T-helper 2 cell (primary cell): ENCODE measurements around the gene KRTAP10-6.
"Not testable (repeated sequence)": the region's sequence is repeated elsewhere in the genome, so short reads cannot be mapped to it uniquely, and the experiment has no call there.

Experiments used
- DNase-seq, 5 experiments: peaks; one replicate each; pipeline versions ENCODE4 v3.0.0 to v3.0.0-alpha.2; 2012 to 2022

Gene KRTAP10-6

DNA sequence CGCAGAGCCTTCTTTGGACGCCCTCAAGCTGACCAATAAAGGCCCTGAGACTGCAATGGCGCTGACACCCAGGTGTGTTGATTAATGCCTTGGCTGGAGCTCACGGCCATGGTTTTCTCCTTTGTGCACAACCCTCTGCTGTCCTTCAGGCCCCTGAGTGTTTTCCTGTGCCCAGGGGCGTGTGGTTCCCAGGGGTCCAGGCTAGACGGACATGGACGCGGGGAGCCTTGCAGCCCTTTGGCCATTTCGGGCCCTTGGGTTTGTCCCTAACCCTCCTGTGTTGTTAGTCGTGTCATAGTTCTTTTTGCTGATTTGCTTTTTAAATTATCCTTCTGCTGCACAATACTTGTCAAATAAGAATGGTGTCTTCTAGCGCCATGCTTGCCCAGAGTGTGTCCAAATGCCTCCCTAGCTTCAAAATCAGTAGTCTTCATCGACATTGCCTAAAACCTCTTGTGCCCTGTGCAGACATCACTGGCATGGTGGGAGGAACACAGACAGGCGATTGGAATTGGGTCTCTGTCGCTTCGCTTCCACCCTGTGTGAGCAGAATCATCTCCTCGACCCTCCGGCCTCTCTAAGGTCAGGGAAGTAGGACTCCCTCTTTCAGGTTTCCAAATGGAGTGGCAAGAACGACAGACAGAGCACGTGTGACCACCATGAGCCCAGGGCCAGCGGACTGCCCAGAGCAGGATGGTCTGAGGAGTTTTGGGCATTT lies 16.8 kb downstream of the KRTAP10-6 start:
- DNase-seq, result no peak

DNA sequence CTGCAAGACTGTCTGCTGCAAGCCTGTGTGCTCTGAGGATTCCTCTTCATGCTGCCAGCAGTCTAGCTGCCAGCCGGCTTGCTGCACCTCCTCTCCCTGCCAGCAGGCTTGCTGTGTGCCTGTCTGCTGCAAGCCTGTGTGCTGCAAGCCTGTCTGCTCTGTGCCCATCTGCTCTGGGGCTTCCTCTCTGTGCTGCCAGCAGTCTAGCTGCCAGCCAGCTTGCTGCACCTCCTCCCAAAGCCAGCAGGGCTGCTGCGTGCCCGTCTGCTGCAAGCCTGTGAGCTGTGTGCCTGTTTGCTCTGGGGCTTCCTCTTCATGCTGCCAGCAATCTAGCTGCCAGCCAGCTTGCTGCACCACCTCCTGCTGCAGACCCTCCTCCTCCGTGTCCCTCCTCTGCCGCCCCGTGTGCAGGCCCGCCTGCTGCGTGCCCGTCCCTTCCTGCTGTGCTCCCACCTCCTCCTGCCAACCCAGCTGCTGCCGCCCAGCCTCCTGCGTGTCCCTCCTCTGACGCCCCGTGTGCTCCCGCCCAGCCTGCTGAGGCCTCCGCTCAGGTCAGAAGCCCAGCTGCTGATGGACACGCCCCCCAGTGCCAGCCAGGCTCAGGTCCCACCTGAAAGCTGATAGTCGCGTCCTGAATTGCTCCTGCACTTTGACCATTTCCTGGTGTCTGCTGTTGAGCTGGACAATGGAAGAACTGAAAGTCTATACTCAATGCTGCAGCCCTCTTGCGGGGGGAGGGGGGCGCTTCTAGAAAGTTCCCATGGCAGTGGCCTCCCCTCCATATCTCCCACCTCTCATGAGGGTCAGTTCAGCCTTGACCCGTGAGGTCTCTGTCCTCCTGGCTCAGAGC lies 17.6 kb downstream of the KRTAP10-6 start:
- DNase-seq, result peak in 1 of 5 experiments; percentile 19

DNA sequence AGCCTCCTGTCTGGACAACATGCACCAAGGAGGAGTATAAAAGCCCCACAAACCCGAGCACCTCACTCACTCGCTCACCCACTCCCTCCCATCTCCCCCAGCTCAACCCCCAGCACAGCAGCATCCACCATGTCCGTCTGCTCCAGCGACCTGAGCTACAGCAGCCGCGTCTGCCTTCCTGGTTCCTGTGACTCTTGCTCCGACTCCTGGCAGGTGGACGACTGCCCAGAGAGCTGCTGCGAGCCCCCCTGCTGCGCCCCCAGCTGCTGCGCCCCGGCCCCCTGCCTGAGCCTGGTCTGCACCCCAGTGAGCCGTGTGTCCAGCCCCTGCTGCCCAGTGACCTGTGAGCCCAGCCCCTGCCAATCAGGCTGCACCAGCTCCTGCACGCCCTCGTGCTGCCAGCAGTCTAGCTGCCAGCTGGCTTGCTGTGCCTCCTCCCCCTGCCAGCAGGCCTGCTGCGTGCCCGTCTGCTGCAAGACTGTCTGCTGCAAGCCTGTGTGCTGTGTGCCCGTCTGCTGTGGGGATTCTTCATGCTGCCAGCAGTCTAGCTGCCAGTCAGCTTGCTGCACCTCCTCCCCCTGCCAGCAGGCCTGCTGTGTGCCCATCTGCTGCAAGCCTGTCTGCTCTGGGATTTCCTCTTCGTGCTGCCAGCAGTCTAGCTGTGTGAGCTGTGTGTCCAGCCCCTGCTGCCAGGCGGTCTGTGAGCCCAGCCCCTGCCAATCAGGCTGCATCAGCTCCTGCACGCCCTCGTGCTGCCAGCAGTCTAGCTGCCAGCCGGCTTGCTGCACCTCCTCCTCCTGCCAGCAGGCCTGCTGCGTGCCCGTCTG lies 18.5 kb downstream of the KRTAP10-6 start, which contains the start of gene KRTAP10-4:
Gene KRTAP10-4 (plus strand): TSS at position 100 of the 827 bp plus-strand sequence. CDS start 30 bp downstream, at position 130.
- DNase-seq, result not testable (repeated sequence)

DNA sequence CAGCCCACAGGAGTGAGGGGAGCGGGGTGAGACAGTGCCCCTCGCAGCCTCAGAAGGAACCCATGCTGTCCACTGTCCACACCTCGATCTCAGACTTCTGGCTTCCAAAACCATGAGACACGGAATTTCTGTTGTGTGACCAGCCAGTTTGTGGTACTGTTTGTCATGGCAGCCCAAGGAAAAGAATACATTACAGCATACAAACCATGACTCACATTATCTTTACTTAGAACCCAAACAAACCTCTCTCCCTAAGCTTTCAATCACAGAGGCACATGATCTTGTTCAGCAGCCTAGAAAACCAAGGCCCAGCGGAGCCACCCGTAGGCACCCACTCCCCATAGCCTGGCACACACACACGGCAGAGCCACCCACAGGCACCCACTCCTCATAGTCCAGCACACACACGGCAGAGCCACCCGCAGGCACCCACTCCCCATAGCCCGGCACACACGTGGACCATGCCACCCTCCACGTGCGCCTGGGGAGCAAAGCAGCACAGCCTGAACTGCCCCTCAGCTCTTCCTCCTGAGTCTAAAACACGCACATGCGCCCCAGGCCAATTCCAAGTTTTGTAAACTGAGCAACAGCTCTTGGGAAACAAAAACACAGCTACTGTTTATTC lies 19.2 kb downstream of the KRTAP10-6 start:
- no peak for DNase-seq

DNA sequence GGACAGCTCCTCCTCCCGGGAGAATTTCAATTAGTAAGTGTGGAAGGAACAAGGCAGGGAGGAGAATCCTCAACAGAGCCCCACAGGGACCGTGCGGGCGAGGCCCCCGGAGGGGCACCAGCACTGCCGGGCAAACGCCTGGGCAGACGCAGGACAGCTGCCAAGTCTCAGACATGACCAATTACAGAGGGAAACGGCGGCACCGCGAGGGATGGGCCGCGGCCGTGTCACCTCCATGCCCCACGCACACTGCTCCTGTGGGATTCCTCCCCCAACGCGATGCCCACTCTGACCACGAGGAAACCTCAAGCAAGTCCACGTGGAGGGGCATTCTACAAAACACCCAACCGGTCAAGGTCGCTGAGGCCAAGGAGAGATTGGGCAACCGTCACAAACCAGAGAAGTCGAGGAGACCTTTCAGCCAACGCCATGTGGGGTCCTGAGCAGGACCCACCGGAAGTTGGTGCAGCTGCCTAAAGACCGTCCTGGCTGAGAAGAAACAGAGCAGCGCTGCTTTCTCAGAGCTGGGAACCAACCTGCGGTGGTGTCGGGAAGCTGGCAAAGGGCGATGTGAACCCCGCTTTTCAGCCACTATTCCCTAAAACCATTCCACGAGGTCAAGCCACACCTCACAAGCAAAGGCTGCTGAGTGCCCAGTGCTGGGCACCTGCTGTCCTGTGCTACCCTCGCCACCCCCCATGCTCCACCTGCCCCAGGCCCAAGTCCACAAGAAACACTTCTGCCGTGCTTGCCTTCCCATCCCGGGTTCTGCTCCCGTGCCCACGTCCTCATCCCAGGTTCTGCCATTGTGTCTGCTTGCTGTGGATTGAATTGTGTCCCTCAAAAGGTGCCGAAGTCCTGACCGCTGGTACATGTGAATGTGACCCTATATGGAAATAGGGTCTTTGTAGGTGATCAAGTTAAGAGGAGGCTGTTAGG lies 20.2 kb downstream of the KRTAP10-6 start:
- DNase-seq, result no peak

DNA sequence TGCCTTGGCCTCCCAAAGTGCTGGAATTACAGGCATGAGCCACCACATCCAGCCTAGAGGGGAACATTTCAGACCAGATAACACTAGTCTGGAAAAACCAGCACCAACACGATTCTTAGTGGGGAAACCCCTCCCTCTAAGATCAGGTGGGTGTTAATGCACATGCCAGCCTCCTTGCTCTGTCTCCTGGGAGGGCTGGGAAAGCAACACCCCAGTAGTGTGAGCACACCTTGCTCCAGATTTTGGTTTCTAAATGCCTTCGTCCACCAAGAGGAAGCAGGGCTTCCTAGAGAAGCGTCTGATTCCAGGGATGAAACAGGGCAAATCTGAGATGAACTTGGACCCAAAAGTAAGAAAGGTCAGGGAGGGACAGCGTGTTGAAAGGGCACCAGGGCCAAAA lies 21.0 kb downstream of the KRTAP10-6 start:
- DNase-seq, result no peak

DNA sequence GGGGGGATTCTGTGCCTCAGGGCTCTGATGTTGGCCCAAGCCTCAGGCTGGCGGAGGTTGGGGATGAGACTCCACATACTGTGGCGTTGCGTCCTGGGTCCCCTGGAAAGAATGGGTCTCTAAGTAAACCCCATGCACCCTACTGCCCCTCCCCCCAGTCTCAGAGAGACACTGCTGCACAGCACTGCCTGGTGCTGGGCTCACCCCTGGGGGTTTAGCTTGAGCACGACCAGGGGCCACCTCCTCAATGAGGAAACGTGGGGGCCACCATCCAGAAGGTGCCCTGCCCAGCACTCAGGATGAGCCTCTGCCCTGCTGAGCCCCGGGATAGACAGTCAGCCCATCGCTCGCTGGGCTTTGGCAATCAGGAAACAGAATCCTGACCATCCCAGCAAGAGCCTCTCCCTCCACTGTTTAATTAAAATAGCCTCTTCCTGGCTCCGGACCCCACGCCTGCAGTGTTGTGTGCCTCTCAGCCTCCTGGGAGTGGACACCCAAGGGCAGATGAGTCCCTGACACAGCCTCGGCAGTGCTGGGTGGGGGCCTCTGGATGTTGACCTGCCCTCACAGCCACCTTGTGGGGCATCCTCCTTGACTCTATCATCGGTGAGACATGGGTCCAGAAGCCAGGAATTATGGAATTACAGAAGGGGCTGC lies 22.3 kb downstream of the KRTAP10-6 start:
- DNase-seq, result no peak

DNA sequence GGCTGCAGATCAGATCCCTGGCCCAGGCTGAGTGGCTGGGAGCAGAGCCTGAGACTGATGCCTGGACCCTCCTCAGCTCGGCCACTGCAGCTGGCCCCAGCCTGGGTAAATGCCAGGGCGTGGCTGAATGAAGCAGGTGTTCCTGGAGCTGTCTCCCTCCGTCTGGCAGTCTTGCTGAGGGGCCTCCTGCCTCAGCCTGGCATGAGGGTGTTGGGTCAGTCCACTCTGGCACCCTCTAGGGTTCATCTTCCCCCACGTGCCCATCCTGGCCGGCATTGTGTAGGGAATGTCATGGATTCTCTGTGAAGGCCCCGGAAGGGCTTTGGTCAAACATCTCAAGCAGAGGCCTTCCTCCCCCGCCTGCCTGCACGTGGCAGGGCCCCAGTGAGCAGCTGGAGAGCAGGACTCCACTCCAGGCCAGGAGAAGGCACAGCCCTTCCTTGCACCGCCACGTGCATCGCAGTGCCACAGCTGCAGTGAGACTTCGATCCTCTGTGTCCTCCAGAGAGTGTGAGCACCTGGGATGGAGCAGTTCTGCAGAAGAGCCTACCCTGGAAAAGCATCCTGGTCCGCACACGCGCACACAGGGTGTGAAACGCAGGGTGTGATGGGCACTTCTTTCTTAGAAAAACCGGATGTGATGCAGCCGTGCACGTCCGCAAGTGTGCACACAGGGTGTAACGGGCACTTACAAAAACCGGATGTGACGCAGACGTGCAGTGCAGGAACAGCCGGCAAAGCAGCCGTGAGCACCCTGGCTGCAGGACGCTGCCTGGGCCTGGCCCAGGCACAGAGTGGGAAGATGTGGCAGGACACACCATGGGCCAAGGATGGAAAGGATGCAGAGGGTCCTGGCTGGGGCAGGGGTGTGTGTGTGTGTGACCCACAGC lies 23.4 kb downstream of the KRTAP10-6 start:
- no peak for DNase-seq

DNA sequence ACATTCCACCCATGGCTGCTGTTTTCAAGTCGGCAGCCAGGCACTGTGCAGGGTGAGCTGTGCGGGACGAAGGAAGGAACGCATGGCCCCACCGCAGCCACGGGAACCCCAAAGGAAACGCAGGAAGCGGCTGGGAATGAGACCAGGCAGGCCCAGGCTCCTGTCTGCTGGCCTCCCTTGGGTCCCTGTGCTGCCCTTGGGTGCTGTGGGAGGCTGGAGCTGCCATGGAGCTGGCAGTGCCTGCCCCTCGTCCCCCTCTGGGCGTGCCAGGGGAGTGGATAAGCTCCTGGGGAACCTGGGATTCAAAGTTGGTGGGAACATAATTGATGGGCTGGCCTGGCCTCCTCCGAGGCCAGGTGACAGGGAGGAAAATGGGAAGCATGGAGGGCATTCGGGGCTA lies 24.0 kb downstream of the KRTAP10-6 start:
- DNase-seq, result no peak

DNA sequence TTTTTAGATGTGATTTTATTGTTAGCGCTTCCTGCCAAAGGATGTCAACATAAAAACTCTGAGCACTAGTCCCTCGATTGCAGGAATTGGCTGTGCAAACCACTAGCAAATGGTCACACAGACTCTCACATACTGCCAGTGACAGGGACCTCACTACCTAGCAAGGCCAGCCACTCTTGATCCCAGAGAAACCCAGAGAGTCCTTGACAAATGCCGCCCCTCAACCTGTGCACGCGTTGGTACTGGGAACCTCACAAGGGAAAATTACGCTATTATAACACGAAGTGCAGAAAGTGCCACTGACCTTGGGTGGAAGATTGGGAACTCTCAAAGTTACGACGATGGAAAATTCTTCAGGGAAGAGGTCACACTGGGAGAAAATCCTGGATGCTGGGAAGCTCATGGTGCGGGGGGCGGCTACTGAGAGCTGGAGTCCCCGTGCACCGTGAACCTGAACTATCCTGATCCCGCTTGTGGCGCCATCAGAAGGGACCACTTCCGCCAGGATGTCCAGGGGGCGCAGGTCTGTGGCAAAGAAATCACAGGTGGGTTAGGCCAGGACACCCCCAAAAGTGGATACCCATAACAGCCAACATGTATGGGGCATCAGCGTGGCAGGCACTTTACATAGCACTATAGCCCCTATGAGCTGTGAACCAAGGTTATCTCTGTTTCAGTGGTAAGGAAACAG lies 24.7 kb downstream of the KRTAP10-6 start:
- DNase-seq, result no peak

DNA sequence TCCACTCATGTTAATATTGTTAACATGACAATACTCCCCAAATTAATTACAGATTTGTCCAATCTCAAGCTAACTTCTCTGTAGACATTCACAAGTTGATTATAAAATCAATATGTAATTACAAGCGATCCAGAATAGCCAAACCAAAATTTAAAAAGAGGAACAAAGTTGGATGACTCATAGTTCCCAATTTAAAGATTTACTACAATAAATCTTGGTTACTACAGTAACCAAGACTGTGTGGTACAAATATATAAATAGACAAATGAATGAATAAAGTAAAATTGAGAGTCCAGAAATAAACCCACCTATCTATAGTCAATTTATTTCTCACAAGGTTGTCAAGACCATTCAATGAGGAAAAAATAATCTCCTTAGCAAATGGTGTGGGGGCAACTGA lies 25.9 kb downstream of the KRTAP10-6 start:
- no peak for DNase-seq

DNA sequence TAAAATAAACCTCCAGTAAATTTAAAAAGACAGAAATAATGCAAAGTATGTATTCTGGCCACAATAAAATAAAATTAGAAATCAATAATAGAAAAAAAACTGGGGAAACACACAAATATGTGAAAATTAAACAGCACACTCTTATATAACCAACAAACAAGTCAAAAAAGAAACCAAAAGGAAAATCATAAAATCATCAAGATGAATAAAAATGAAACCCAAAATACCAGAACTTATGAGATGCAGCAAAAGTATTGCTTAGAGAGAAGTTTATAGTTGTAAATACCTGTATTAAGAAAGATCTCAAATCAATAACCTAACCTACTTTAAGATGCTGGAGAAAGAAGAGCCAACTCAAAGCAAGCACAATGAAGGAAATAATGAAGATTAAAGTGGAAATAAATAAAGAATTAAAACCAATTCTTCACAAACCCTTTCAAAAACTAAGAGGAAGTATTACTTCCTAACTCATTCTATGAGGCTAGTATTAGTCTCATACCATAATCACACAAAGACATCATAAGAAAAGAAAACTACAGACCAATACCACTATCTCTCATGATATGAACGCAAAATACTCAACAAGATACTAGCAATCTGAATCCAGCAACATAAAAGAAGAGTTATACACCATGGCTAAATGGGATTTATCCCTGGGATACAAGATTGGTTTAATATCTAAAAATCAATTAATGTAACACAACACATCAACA lies 27.3 kb downstream of the KRTAP10-6 start:
- no peak for DNase-seq

DNA sequence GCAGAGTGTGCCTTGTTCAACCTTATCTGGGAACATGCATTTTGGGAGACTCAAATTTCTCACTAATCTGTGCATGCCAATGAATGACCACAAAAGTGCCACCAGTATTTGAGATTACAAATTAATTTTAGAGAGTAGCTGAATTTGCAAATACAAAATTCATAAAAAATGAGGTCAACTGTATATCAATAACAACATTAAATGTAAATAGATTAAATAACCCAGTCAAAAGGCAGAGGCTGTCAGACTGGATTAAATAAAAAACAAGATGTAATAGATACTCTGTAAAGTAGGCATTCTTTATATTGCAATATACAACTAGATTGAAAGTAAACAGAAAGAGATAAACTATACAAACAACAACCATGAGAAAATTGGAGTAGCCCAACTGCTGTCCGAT lies 28.2 kb downstream of the KRTAP10-6 start:
- no peak for DNase-seq

DNA sequence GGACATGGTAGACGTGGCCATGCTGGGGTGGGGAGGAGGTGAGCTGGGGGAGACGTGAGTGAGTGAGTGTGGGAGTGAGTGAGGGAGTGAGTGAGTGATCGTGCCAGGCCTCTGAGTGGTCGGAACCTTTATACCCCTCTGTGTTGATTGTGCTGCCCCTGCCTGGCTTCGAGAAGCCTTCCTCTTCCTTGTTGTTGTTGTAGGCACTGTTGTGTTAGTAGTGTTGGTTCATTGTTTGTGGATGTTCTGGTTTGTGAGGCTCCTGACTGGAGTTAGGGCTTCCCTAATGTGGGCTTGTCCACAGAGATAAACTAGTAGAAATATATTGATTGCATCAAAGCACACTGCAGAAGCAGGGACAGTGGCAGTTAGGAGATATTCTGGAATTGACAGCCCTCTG lies 33.6 kb downstream of the KRTAP10-6 start, which contains the start of gene KRTAP10-3:
Gene KRTAP10-3 (minus strand): TSS at position 101 of the 400 bp plus-strand sequence. CDS start 80 bp downstream, at position 21.
- DNase-seq, result no peak

DNA sequence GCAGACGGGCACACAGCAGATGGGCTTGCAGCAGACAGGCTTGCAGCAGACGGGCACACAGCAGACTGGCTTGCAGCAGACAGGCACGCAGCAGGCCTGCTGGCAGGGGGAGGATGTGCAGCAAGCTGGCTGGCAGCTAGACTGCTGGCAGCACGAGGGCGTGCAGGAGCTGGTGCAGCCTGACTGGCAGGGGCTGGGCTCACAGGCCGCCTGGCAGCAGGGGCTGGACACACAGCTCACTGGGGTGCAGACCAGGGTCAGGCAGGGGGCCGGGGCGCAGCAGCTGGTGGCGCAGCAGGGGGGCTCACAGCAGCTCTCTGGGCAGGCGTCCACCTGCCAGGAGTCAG lies 34.0 kb downstream of the KRTAP10-6 start:
- DNase-seq, result not testable (repeated sequence)

DNA sequence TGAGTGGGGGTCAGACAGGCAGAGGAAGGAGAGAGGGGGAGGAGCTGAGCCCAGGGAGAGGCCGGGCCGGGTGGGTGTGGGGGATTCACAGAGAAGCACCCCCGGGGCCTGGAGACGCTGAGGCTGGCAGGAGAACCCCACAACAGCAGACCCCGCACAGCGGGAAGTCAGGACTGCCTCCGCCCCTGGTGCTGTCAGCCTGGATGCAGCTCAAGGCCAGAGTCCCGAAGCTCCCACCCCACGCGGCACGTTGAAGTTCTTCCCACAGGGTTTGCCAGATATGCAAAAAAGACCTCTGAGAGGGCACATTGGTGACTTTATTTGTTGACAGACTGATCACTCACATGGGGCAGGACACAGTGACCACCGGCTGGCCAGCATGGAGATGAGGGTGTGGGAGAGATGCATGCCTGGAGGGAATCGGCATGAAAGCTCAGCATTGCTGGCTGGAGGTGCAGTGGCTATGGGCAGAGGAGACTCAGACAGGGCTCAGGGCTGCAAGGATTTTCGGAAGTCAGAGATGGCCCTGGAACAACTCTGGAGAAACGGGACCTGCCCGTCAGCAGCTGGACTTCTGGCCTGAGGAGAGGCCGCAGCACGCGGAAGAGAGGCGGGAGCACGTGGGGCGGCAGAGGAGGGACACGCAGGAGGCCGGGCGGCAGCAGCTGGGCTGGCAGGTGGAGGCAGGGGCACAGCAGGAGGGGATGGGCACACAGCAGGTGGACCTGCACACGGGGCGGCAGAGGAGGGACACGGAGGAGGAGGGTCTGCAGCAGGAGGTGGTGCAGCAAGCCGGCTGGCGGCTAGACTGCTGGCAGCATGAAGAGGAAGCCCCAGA lies 34.6 kb downstream of the KRTAP10-6 start:
- no peak for DNase-seq

DNA sequence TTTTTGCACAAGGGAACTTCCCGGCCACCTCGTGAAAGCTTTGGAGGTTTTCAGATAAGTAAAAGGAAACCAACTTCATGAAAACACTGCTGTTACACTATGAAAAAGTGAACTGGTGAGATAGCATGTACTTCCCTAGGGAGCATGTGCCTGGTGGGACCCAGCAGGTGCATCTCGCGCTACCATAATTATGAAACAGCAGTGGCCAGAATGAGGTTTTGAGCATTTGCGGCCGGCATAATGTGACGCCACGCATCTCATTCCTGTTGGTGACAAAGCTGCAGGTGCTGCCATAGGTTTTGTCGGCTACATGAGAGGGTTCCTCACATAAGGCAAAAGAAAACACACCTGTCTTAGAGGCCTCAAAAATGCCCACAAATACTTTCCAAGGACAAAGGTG lies 35.4 kb downstream of the KRTAP10-6 start:
- DNase-seq, result no peak
